ENCODE measurements around the gene GOLT1A.

The GOLT1A gene

DNA sequence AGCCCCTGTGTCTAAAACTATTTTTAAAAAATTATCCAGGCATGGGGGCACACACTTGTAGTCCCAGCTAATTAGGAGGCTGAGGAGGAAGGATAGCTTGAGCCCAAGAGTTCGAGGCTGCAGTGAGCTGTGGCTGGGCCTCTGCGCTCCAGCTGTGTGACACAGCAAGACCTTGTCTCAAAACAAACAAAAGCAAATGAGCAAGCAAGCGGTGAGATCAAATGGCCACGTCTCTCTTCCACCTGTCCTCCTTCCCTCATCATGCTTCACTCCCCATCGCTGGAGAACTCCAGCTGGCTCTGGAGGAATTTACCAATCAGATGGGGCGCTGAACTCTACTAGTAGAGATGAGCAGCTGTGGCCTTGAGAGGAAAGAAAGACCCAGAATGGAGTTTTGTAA lies 33.7 kb downstream of the GOLT1A start:
- Mint-ChIP-seq H3K27ac (no peak overlapping the region), H3K36me3 (no peaks in the 10 kb centered on the region), H3K4me3 (no peak overlapping the region), H3K27me3 (no peaks in the 10 kb centered on the region), H3K4me1 (no peaks in the 10 kb centered on the region), H3K9me3 (no peaks in the 10 kb centered on the region)
- no peak for DNase-seq (ENCODE audit: low spot score in 2 of 2)
- ATAC-seq (ENCODE audit: low read depth) = no peak

DNA sequence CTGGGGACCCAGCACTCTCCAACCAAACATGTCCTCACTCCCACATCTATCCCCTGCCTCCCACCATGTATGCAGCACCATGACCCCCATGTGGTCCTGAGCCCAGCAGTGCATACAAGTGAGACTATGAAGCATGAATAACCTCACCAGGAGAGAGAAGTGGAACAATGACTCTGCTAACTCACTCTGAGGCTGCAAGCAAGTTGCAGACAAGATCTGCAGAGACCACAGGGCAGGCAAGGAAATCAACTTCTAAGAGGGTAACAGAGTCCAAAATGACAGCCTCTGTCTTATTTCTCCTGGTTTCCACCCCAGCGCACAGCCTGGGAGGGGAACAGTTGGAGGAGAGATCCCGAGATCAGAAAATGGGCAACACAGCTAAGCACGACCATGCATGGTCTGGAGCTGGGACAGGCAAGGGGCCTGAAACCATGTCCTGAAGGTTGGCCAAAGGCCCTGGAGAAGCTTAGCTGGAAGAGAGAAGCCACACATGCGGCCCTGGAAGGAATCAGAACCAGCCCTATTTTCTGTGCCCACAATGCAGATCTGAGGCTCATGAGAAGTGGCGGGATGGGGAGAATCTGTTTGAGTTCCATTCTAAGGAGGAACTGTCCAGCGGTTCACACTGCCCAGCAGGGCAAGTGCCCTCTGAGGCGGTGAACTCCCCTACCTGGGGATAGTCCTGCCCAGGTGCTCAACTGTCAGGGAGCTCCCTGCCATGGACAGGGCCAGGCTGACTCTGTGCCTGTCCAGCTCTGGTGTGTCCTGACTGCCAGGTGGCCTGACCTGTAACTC lies 35.1 kb downstream of the GOLT1A start:
- Mint-ChIP-seq H3K9me3 (peaks cover under 1% of the 10 kb centered on the region), H3K4me3 (no peak overlapping the region), H3K27ac (no peak overlapping the region), H3K27me3 (peaks cover 4% of the 10 kb centered on the region), H3K36me3 (peaks cover under 1% of the 10 kb centered on the region), H3K4me1 (no peaks in the 10 kb centered on the region)
- ATAC-seq (ENCODE audit: low read depth) = no peak
- no peak for DNase-seq (ENCODE audit: low spot score in 2 of 2)

- H3K27me3 Mint-ChIP-seq = peaks cover 7% of the 10 kb centered on the region
- H3K4me3 Mint-ChIP-seq = no peak overlapping the region
- DNase-seq (ENCODE audit: low spot score in 2 of 2) (no peak), ATAC-seq (ENCODE audit: low read depth) (no peak)
- no peaks in the 10 kb centered on the region for H3K4me1 Mint-ChIP-seq
- H3K9me3 Mint-ChIP-seq = peaks cover 4% of the 10 kb centered on the region
- H3K27ac Mint-ChIP-seq = no peak overlapping the region
- H3K36me3 Mint-ChIP-seq = peaks cover 2% of the 10 kb centered on the region
These were observed 36.7 kb downstream of the GOLT1A start for GRCh38 chr1:204177133-204177532.

- H3K27me3 Mint-ChIP-seq = peaks cover 7% of the 10 kb centered on the region
- peaks cover 6% of the 10 kb centered on the region for H3K9me3 Mint-ChIP-seq
- no peak overlapping the region for H3K27ac Mint-ChIP-seq
- no peak overlapping the region for H3K4me3 Mint-ChIP-seq
- H3K36me3 Mint-ChIP-seq = peaks cover 2% of the 10 kb centered on the region
- no peak for ATAC-seq (ENCODE audit: low read depth)
- no peaks in the 10 kb centered on the region for H3K4me1 Mint-ChIP-seq
- no peak for DNase-seq (ENCODE audit: low spot score in 2 of 2)
These were observed 37.7 kb downstream of the GOLT1A start for GRCh38 chr1:204176049-204176448.

GRCh38 chr1:204174958-204175357 lies 38.8 kb downstream of the GOLT1A start:
- H3K4me1 Mint-ChIP-seq = no peaks in the 10 kb centered on the region
- DNase-seq (ENCODE audit: low spot score in 2 of 2) = no peak
- peaks cover 2% of the 10 kb centered on the region for H3K36me3 Mint-ChIP-seq
- no peak overlapping the region for H3K27ac Mint-ChIP-seq
- H3K9me3 Mint-ChIP-seq = peaks cover 7% of the 10 kb centered on the region
- ATAC-seq (ENCODE audit: low read depth) = no peak
- no peak overlapping the region for H3K4me3 Mint-ChIP-seq
- H3K27me3 Mint-ChIP-seq = peaks cover 7% of the 10 kb centered on the region

DNA sequence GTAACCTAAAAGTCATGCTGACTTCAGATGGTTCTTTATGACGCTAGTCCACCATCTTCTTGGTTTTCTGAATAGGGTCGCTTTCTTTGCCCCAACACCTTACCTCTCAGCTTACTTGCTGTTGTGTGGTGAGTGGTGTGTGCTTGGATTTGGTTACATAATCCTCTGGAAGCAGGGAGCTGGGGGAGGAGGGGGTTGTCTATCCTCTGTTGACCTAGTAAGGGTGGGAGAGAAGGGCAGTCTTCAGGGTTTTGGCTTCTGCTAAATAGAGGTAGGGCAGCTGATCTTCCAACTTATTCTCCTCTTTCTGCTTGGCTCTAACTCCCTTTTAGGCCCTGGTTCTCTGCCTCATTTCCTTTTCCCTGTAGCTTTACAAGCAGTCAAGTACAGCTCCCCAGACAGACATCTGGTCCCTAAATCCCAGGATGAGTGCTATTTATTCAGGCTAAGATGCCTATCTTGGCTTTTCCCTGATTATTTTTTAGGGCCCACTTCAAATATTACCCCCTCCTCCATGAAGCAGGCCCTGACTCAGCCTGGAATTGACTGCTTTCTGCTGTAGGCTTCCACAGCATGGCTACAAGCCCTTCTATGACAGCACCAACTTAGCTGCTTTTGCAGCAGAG lies 41.3 kb downstream of the GOLT1A start:
- H3K4me3 Mint-ChIP-seq = no peak overlapping the region
- peaks cover 2% of the 10 kb centered on the region for H3K36me3 Mint-ChIP-seq
- no peak overlapping the region for H3K27ac Mint-ChIP-seq
- peaks cover 7% of the 10 kb centered on the region for H3K27me3 Mint-ChIP-seq
- peaks cover 8% of the 10 kb centered on the region for H3K9me3 Mint-ChIP-seq
- DNase-seq (ENCODE audit: low spot score in 2 of 2) = no peak
- no peak for ATAC-seq (ENCODE audit: low read depth)
- no peaks in the 10 kb centered on the region for H3K4me1 Mint-ChIP-seq

DNA sequence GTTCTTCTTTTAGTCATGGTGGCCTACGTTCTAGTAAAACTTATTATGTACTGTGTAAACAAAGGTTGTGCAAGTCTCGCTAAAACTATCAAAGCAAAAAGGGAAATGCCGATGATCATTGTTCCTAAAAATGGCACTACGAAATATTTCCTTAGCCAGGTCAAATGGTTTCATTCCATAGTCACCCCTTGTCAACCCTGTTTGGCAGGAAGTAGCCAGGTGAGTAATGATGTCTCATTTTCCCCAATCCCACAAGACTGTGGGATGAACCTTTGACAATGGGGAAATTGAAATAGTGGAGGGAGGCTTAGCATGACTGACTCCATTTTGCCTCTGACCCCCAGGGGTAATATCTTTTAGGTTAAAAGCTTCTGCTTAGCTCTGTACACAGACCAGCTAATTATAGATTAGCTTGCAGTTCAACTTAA lies 42.0 kb downstream of the GOLT1A start:
- Mint-ChIP-seq H3K27ac (no peak overlapping the region), H3K4me1 (no peaks in the 10 kb centered on the region), H3K27me3 (peaks cover 9% of the 10 kb centered on the region), H3K4me3 (no peak overlapping the region), H3K9me3 (peaks cover 11% of the 10 kb centered on the region), H3K36me3 (peaks cover 2% of the 10 kb centered on the region)
- DNase-seq (ENCODE audit: low spot score in 2 of 2) = no peak
- no peak for ATAC-seq (ENCODE audit: low read depth)

GRCh38 chr1:204170494-204171155 lies 43.2 kb downstream of the GOLT1A start:
- DNase-seq (ENCODE audit: low spot score in 2 of 2) (no peak), ATAC-seq (ENCODE audit: low read depth) (no peak)
- Mint-ChIP-seq H3K36me3 (peaks cover 2% of the 10 kb centered on the region), H3K4me3 (no peak overlapping the region), H3K9me3 (peaks cover 11% of the 10 kb centered on the region), H3K4me1 (no peaks in the 10 kb centered on the region), H3K27me3 (peaks cover 12% of the 10 kb centered on the region), H3K27ac (no peak overlapping the region)

DNA sequence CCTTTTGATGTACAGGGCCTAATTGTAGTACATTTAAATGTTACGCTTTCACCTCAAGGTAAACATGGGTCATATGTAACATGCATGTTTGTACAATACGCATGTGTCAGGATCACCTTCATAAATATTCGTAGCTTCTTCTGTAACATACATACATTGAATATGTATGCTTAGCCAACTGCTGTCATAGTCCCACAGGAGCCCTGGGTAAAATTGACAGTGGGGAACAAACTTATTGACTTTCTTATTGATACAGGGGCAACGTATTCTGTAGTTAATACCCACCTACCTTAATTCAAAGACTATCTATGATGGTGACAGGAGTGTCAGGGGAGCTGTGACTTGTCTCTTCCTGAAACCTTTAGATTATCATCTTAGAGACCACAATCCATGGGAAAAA lies 43.9 kb downstream of the GOLT1A start:
- no peak for DNase-seq (ENCODE audit: low spot score in 2 of 2)
- H3K4me3 Mint-ChIP-seq = no peak overlapping the region
- no peaks in the 10 kb centered on the region for H3K4me1 Mint-ChIP-seq
- H3K9me3 Mint-ChIP-seq = peaks cover 11% of the 10 kb centered on the region
- no peak for ATAC-seq (ENCODE audit: low read depth)
- H3K27ac Mint-ChIP-seq = no peak overlapping the region
- peaks cover 12% of the 10 kb centered on the region for H3K27me3 Mint-ChIP-seq
- H3K36me3 Mint-ChIP-seq = peaks cover 2% of the 10 kb centered on the region

DNA sequence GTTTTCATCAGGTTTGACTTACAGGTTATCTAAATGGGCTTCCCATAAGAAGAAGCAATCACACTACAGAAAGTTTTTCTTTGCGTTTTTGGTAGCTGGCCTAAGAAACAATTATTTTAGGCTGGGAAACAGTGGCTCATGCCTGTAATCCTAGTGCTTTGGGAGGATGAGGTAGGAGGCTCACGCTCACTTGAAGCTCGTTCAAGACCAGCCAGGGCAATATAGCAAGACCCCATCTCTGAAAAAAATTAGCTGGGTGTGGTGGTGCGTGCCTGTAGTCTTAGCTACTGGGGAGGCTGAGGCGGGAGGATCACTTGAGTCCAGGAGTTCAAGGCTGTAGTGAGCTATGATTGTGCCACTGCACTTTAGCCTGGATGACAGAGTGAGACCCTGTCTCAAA lies 46.1 kb downstream of the GOLT1A start:
- Mint-ChIP-seq H3K27ac (no peak overlapping the region), H3K9me3 (peaks cover 10% of the 10 kb centered on the region), H3K36me3 (no peaks in the 10 kb centered on the region), H3K4me3 (no peak overlapping the region), H3K4me1 (no peaks in the 10 kb centered on the region), H3K27me3 (peaks cover 5% of the 10 kb centered on the region)
- ATAC-seq (ENCODE audit: low read depth) (no peak), DNase-seq (ENCODE audit: low spot score in 2 of 2) (no peak)

DNA sequence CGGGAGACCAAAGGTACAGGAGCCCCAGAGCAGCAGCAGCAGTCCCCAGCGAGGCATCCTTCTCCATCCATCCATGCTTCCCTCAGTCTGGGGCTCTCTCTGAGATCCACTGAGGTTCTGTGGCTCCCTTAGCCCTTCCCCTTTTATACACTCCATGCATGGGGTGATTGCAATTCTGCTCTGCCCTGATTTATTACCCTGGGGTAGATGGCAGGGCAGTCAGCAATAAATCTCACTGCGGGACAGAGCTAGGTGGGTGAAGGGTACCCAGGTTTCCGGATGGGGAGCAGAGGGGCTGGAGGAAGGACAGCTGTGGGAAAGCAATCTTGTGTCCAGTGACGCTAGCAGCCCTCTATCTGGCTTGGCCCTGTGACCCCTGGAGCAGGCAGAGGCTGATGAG lies 47.6 kb downstream of the GOLT1A start, which contains the start of gene REN:
REN (minus strand) TSS at position 119 of the 400 bp plus-strand sequence; CDS start at position 75, 44 bp downstream.
- ATAC-seq (ENCODE audit: low read depth) = no peak
- Mint-ChIP-seq H3K27ac (no peak within 1 kb of the TSS), H3K4me3 (no peak within 1 kb of the TSS), H3K9me3 (peaks cover 6% of the 10 kb centered on the region), H3K4me1 (no peaks in the 10 kb centered on the region), H3K27me3 (peaks cover 8% of the 10 kb centered on the region), H3K36me3 (no peaks in the 10 kb centered on the region)
- no peak for DNase-seq (ENCODE audit: low spot score in 2 of 2)

DNA sequence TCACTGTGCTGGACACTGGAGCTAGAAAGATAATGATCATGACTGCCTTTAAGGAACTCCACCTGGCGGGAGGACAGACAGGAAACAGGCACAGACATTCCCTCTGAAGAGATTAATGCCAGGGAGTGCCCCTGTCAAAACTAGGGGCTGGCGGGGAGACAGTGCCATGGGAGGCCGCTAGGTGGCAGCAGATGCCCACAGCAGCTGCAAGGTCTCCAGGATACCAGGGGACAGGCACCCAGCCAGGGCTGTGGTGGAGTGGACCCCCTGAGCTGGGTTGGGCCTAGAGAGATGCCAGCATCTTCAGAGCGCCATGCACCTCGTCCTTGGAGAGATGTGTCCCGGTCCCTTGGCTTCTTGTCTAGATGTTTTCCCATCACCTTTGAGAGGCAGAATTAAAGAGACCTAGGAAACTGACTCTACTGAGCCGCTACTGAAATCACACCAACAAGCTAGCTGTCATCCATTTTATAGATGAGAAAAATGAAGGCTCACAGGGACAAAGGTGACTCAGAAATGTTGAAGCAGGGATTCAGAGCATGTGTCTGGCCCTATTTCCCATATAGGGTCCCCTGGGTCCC lies 51.2 kb downstream of the GOLT1A start:
- H3K4me1 Mint-ChIP-seq = no peaks in the 10 kb centered on the region
- no peak overlapping the region for H3K4me3 Mint-ChIP-seq
- peaks cover 4% of the 10 kb centered on the region for H3K9me3 Mint-ChIP-seq
- H3K27ac Mint-ChIP-seq = no peak overlapping the region
- ATAC-seq (ENCODE audit: low read depth) = peak; percentile 90
- no peaks in the 10 kb centered on the region for H3K36me3 Mint-ChIP-seq
- peak; percentile 76 to 81 for DNase-seq (ENCODE audit: low spot score in 2 of 2)
- H3K27me3 Mint-ChIP-seq = peaks cover 22% of the 10 kb centered on the region

- ATAC-seq (ENCODE audit: low read depth) (no peak), DNase-seq (ENCODE audit: low spot score in 2 of 2) (no peak)
- H3K27me3 Mint-ChIP-seq = peaks cover 20% of the 10 kb centered on the region
- no peak overlapping the region for H3K27ac Mint-ChIP-seq
- no peaks in the 10 kb centered on the region for H3K36me3 Mint-ChIP-seq
- H3K9me3 Mint-ChIP-seq = no peaks in the 10 kb centered on the region
- no peak overlapping the region for H3K4me3 Mint-ChIP-seq
- H3K4me1 Mint-ChIP-seq = peaks cover 2% of the 10 kb centered on the region
These were observed 51.9 kb downstream of the GOLT1A start for GRCh38 chr1:204161609-204162493.

Measured in memory B cell (primary cell).